Brain pericyte (primary cell): Measurements from ENCODE around the gene POT1.

Experiments
- DNase-seq: peaks from one replicate; pipeline ENCODE4 v3.0.0-alpha.2; 2012; ENCODE audit warnings: low read depth, low spot score

The POT1 gene

DNA sequence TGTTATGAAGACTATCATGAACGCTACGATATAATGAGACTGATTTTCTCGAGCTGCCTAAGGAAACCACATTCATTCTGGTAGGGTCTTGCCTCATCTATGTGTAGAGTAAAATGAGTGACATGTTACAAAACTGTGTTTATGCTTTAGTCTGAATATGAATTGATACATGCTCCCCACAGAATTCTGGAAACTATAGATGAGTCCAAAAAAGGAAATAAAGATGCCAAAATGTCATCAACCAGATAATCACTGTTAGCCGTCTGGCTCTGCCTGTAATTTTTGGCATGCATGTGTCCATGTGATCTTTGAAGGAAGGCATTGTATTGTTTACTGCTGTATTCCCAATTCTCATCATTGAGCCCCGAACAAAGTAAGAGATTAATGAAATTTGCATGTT lies 121.4 kb downstream of the POT1 start:
- no peak for DNase-seq

GRCh38 chr7:124801330-124801895 lies 128.2 kb downstream of the POT1 start:
- DNase-seq: no peak

GRCh38 chr7:124800386-124800785 lies 129.2 kb downstream of the POT1 start:
- no peak for DNase-seq

DNA sequence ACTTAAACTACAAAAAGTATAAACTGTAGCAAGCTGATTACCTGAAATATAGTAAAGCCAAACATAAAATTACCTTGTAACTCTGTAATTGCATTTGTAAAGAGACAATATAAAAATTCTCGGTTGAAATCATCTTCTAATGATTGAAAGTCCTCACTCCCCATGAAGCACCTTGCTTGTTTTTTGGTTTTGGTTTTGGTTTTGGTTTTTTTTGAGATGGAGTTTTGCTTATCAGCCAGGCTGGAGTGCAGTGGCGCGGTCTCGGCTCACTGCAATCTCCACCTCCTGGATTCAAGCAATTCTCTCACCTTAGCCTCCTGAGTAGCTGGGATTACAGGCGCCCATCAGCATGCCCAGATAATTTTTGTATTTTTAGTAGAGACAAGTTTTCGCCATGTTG lies 130.2 kb downstream of the POT1 start:
- DNase-seq: no peak

- DNase-seq: no peak
Observed at GRCh38 chr7:124796771-124797170, 132.9 kb downstream of the POT1 start.

GRCh38 chr7:124792696-124793095 lies 136.9 kb downstream of the POT1 start:
- DNase-seq: no peak

GRCh38 chr7:124792002-124792401 lies 137.6 kb downstream of the POT1 start:
- DNase-seq: no peak

DNA sequence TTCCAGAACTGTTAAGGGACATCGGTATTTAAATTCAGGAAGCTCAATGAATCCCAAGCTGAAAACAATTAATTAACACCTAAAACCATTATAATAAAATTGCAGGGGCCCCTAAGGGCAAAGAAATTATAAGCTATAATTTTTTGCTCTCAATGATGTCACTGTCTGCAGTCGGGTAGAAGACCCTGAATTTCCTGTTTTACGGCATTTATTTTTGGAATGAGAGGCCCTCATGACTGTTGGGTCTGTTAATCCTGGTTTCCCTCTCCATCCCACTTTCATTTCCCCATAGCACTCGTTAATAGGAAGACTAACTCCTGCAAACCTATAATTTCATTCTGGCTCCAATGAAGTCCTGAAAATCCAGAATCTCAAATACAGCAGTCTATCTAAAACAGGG lies 138.2 kb downstream of the POT1 start:
- DNase-seq: no peak

DNA sequence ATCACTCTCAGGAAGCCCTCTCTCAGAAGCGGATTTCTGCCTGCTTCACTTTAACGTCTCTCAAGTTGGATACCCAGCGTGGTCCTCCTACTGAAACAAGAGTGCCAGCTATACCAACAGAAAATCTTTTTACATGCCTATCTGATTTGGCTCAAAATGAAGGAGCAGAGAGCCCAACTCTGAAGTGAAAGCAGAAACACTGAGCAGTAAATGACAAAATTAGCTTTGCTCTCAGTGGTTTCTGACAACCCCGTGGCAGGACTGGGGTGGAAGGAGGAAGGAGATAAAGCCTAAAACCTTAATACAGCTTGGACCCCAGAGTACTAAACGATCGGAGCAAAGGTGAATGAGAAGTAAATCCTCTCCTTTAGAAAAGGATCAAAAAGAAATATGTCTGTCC lies 139.0 kb downstream of the POT1 start:
- no peak for DNase-seq

DNA sequence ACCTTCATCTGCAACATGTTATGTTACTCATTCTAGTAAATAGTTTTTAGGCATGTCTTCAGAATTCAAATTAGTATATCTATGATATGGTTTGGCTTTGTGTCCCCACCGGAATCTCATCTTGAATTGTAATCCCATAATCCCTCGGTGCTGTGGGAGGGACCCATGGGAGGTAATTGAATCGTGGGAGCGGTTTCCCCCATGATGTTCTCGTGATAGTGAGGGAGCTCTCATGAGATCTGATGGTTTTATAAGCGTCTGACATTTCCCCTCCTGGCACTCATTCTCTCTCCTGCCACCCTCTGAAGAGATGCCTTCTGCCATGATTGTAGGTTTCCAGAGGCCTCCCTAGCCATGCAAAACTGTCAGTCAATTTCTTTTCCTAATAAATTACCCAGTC lies 143.6 kb downstream of the POT1 start:
- DNase-seq: no peak

DNA sequence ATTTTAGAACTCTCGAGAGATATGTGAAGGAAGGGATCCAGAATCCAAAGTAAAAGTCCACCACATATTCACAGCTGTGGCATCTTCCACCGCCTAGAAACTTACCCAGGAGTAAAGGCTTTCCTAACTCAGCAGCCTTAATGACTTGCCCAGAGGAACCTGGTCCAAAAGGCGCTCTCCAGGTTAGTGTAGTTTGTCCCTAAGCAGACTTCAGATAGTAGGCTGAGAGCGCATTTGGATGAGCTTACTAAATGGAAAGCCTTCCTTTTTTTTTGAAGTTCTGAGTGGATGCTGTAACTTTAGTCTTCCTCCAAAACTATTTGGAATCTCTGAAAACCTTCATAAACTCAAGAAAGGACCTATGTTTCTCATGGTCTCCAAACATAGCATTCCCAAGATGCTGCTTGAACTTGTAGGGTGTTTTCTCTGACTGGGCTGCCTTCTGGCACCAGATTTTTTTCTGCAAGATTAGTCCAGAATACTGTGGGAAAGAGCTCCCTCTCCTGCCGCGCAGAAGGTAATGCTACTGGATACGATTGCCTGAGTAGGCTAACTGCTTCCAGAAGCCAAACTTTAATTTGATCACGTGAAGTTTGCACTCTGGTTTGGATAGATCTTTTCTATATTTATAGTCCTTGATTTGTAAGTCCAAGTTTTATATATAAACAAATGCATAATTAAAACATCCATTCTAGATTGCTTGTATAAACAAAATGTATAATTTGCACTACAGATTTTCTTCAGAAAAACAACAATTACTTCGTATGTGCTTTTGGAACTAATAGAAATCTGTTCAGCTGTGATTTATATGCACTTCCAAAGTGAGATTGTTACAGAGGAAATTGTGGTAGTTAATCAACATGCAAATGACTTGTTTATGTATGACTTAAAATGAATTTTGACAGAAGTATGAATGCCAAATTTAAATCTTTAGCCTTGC lies 144.5 kb downstream of the POT1 start:
- no peak for DNase-seq

- DNase-seq: no peak
Observed at GRCh38 chr7:124783271-124783670, 146.4 kb downstream of the POT1 start.

DNA sequence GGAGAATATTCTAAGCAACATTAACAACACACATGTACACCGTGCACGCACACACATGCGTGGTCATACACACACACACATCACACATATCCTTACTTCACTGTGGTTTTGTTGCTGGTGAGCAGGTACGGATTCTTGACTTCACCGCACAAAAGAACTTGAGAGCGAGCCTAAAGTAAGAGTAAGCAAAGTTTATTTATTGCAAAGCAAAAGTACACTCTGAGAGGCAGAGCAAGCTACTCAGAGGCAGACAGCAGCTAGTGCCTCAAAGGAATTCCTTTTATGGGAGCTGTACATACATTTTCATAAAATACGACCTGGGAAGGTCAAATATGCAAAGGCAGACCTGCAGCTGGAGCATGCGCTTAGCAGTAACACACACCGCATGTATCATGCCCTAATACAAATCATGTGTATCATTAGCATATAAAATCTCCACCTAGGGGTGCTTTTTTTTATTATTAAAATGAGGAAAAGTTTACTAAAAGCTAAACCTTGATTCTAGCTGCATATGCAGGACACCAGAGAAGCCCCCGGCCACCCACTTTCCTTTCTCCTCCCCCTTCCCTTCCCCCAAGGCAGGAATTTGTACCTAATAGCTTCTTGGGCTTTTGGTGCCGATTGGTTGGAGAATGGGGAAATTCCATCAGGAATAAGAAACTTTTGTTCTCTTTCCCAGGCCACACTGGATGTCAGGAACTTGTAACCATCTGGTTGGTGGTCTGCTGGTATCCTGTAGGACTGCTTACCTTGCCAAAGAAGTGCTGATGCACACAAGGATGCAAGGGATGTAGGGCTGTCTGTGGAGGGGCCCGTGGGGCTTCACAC lies 147.5 kb downstream of the POT1 start:
- no peak for DNase-seq

- DNase-seq: no peak
Observed at GRCh38 chr7:124781418-124781817, 148.2 kb downstream of the POT1 start.

GRCh38 chr7:124780608-124781007 lies 149.0 kb downstream of the POT1 start:
- no peak for DNase-seq

- DNase-seq: no peak
Observed at GRCh38 chr7:124780056-124780455, 149.6 kb downstream of the POT1 start.

DNA sequence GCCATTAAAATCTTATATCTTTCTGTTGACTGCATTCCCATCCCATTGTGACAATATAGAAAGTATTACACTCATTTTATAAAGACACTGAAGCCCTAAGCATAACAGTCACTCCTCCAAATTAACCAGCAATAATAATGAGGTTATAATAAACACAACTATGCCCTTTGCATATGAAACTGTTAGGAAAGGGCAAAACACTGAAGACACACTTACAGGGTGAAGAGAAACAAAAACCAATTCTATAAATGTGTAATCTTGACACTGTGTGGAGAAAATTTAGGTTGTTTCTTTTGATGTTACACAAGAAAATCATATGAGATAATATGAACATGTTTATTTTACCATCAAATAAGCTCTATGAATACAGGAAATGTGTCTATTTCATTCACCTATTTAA lies 150.0 kb downstream of the POT1 start:
- no peak for DNase-seq

GRCh38 chr7:124779194-124779593 lies 150.4 kb downstream of the POT1 start:
- DNase-seq: no peak

DNA sequence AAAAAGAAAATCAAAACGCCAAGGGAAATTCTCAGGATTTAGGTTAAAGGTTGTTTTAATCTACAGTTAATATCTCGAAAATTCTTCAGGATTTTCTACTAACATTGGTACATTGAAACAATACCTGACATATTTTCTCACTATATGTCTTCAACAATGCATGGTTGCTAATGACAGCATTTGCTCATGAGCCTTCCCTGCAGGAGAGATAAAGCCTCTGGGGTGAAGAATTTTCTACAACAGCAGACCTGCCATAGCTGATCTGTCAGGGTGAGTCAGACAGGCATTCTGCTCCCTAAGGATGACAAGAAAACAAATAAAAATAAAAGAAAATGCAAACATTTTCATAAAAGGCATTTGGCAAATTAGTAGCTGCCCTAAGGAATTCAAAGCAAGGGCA lies 152.4 kb downstream of the POT1 start:
- no peak for DNase-seq

GRCh38 chr7:124776153-124776552 lies 153.5 kb downstream of the POT1 start:
- DNase-seq: no peak

GRCh38 chr7:124775422-124775821 lies 154.2 kb downstream of the POT1 start:
- no peak for DNase-seq

DNA sequence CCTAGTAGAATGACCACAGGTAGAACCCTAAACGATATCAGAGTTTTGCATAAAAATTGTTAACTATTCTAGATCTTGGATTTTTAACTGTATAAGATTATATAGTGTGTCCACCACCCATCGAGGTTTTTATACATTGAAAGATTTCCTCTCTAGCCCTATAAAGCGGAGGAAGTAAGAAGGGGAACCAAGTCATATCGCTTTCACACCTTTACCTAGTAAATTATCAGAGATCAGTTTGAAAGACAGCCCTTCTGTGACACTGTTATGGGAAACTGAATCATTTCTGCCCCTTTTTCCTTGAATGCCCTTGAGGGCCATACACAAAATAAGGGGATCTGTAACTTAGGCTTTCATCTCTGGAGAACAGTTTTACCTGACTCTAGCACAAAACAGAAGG lies 155.7 kb downstream of the POT1 start:
- no peak for DNase-seq
